Endodermal cell (in vitro differentiated cells): ENCODE measurements around the gene TSPO. TPM values are rescaled to one million over a fixed set of nuclear protein-coding genes. Genes with fewer than 3 reads are reported as not detected.

ENCODE experiments used
- DNase-seq: peaks from one replicate; pipeline ENCODE4 v3.0.0-alpha.2; 2017
- H3K27ac ChIP-seq: 2 replicates; pipeline ENCODE4 v1.5.1; 2013; ENCODE audit warnings: mild to moderate bottlenecking, low read depth, low read length, moderate library complexity
- H3K27me3 ChIP-seq: 2 replicates; pipeline ENCODE4 v1.6.1; 2013; ENCODE audit warnings: mild to moderate bottlenecking, low read length, moderate library complexity; ENCODE audit not compliant: insufficient read depth, control insufficient read depth, poor library complexity, severe bottlenecking
- H3K36me3 ChIP-seq: 2 replicates; pipeline ENCODE4 v1.7.0; 2013; ENCODE audit warnings: mild to moderate bottlenecking, low read length, moderate library complexity; ENCODE audit not compliant: control insufficient read depth, insufficient read depth
- H3K4me1 ChIP-seq: one replicate; pipeline ENCODE4 v1.7.0; 2013; ENCODE audit warnings: low read length; ENCODE audit not compliant: control insufficient read depth, insufficient read depth
- H3K4me3 ChIP-seq: 2 replicates; pipeline ENCODE4 v1.5.1; 2013; ENCODE audit warnings: mild to moderate bottlenecking, low read length, moderate library complexity
- H3K9ac ChIP-seq: 2 replicates; pipeline ENCODE4 v1.6.1; 2013; ENCODE audit warnings: mild to moderate bottlenecking, low read length, moderate library complexity; ENCODE audit not compliant: poor library complexity, severe bottlenecking; ENCODE audit errors: extremely low read depth
- H3K9me3 ChIP-seq: 2 replicates; pipeline ENCODE4 v1.6.1; 2013; ENCODE audit warnings: mild to moderate bottlenecking, low read length, moderate library complexity; ENCODE audit not compliant: control insufficient read depth
- H3K27ac Mint-ChIP-seq: 2 replicates; pipeline ENCODE4 v1.8.0; 2020; ENCODE audit warnings: mixed read lengths
- H3K27me3 Mint-ChIP-seq: 2 replicates; pipeline ENCODE4 v1.8.0; 2021; ENCODE audit warnings: mild to moderate bottlenecking, mixed read lengths; ENCODE audit not compliant: insufficient read depth
- H3K36me3 Mint-ChIP-seq: 2 replicates; pipeline ENCODE4 v1.8.0; 2020; ENCODE audit warnings: low read depth, mixed read lengths
- H3K4me1 Mint-ChIP-seq: 2 replicates; pipeline ENCODE4 v1.8.0; 2020; ENCODE audit warnings: mixed read lengths
- H3K4me3 Mint-ChIP-seq: 2 replicates; pipeline ENCODE4 v1.8.0; 2020; ENCODE audit warnings: mild to moderate bottlenecking, moderate library complexity, mixed read lengths
- H3K9me3 Mint-ChIP-seq: 2 replicates; pipeline ENCODE4 v1.8.0; 2020; ENCODE audit warnings: mild to moderate bottlenecking, mixed read lengths
- CTCF ChIP-seq: fragments of 200-600 bp; sonication (generic); conservative IDR thresholded peaks from 2 replicates; pipeline ENCODE4 v1.5.0; 2021; ENCODE audit warnings: antibody characterized with exemption, mild to moderate bottlenecking
- WGBS, 2 experiments: methylation state at CpG; one replicate each; pipeline versions ENCODE4 v1.1.5 to v1.1.7; 2013; ENCODE audit warnings: missing lambda C conversion rate in 2 of 2, mixed read lengths in 1 of 2; ENCODE audit not compliant: insufficient coverage in 1 of 2, insufficient read length in 1 of 2; 5-methylcytosine and 5-hydroxymethylcytosine counted together
- total RNA-seq, 2 donors: library from RNA; stranded (reverse); fragmentation: NEBNext Ultra II Directional in 1 of 2; extraction: Animal tissue kit (Norgen Biotek cat#: 25700) in 1 of 2; gene quantifications; 2 replicates in 1 of 2; 3 replicates in 1 of 2; pipeline ENCODE4 v1.2.1, GENCODE V29; 2021

The TSPO gene
- total RNA-seq, 2 donors from 2014 or later, result 9.6 to 12.3 TPM

GRCh38 chr22:43176090-43176489 is 24.7 kb downstream of the TSPO start:
- TF ChIP-seq CTCF, result no peak
- no peaks in the 10 kb centered on the region for H3K27me3 ChIP-seq
- H3K36me3 ChIP-seq, result peaks cover 47% of the 10 kb centered on the region
- no peaks in the 10 kb centered on the region for H3K4me1 Mint-ChIP-seq
- H3K4me3 Mint-ChIP-seq, result no peak overlapping the region
- no peaks in the 10 kb centered on the region for H3K27me3 Mint-ChIP-seq
- H3K36me3 Mint-ChIP-seq, result peaks cover 62% of the 10 kb centered on the region
- 91 to 97% methylated on average over 9 to 15 of the region's 15 CpGs for WGBS, 2 experiments
- no peak overlapping the region for H3K4me3 ChIP-seq
- no peak overlapping the region for H3K9ac ChIP-seq
- H3K4me1 ChIP-seq, result no peaks in the 10 kb centered on the region
- no peak overlapping the region for H3K27ac Mint-ChIP-seq
- DNase-seq, result no peak
- H3K27ac ChIP-seq, result no peak overlapping the region
- H3K9me3 ChIP-seq, result no peaks in the 10 kb centered on the region
- H3K9me3 Mint-ChIP-seq, result no peaks in the 10 kb centered on the region

GRCh38 chr22:43177479-43177878 is 26.1 kb downstream of the TSPO start:
- Histone ChIP-seq H3K27me3 (no peaks in the 10 kb centered on the region), H3K9me3 (no peaks in the 10 kb centered on the region), H3K4me1 (no peaks in the 10 kb centered on the region), H3K27ac (no peak overlapping the region), H3K36me3 (peaks cover 42% of the 10 kb centered on the region), H3K4me3 (no peak overlapping the region), H3K9ac (no peak overlapping the region)
- no peak for DNase-seq
- Mint-ChIP-seq H3K9me3 (no peaks in the 10 kb centered on the region), H3K27me3 (no peaks in the 10 kb centered on the region), H3K4me1 (no peaks in the 10 kb centered on the region), H3K27ac (no peak overlapping the region), H3K36me3 (peaks cover 62% of the 10 kb centered on the region), H3K4me3 (no peak overlapping the region)
- TF ChIP-seq CTCF, result no peak
- 87 to 93% methylated on average over 6 to 7 of the region's 7 CpGs for WGBS, 2 experiments

- DNase-seq, result no peak
- Histone ChIP-seq H3K4me1 (no peaks in the 10 kb centered on the region), H3K9ac (no peak overlapping the region), H3K36me3 (peaks cover 30% of the 10 kb centered on the region), H3K9me3 (no peaks in the 10 kb centered on the region), H3K4me3 (no peak overlapping the region), H3K27me3 (no peaks in the 10 kb centered on the region), H3K27ac (no peak overlapping the region)
- H3K27ac Mint-ChIP-seq, result no peak overlapping the region
- H3K36me3 Mint-ChIP-seq, result peaks cover 47% of the 10 kb centered on the region
- no peaks in the 10 kb centered on the region for H3K9me3 Mint-ChIP-seq
- H3K4me3 Mint-ChIP-seq, result no peak overlapping the region
- 89 to 96% methylated on average over 9 to 25 of the region's 25 CpGs for WGBS, 2 experiments
- no peaks in the 10 kb centered on the region for H3K27me3 Mint-ChIP-seq
- no peak for TF ChIP-seq CTCF
- H3K4me1 Mint-ChIP-seq, result peaks cover 5% of the 10 kb centered on the region
Observed at GRCh38 chr22:43179146-43179910, 28.0 kb downstream of the TSPO start.
